GM23338 (cell line): ENCODE data around the gene ZDHHC4. TPM values are rescaled to one million over a fixed set of nuclear protein-coding genes. Genes with fewer than 3 reads are reported as not detected.

Experiments used
- ATAC-seq: fragments of 200-7000 bp; cut with Tn5 transposase; 3 replicates; pipeline ENCODE4 v1.9.1; 2020
- DNase-seq: peaks from one replicate; pipeline ENCODE4 v3.0.0-alpha.2; 2015; ENCODE audit warnings: low spot score
- H2AFZ ChIP-seq: fragments of 200-600 bp; sonication (generic); 2 replicates; pipeline ENCODE4 v1.8.0; 2016; ENCODE audit warnings: antibody characterized with exemption, mild to moderate bottlenecking, moderate library complexity
- H3F3A ChIP-seq: fragments of 200-600 bp; sonication (generic); replicated peaks from 2 replicates; pipeline ENCODE4 v1.8.0; 2017; ENCODE audit warnings: antibody characterized with exemption, mixed run types, low read depth
- H3K27ac ChIP-seq: fragments of 200-600 bp; sonication (generic); 2 replicates; pipeline ENCODE4 v1.6.1; 2016; ENCODE audit warnings: low read depth
- H3K27me3 ChIP-seq: fragments of 200-600 bp; sonication (generic); 2 replicates; pipeline ENCODE4 v1.8.0; 2016; ENCODE audit warnings: mild to moderate bottlenecking, mixed run types, moderate library complexity; ENCODE audit not compliant: insufficient read depth
- H3K36me3 ChIP-seq: fragments of 200-600 bp; sonication (generic); 2 replicates; pipeline ENCODE4 v1.8.0; 2016; ENCODE audit warnings: mild to moderate bottlenecking; ENCODE audit not compliant: insufficient read depth
- H3K4me1 ChIP-seq: fragments of 200-600 bp; sonication (generic); 2 replicates; pipeline ENCODE4 v1.8.0; 2016; ENCODE audit warnings: mild to moderate bottlenecking, moderate library complexity; ENCODE audit not compliant: insufficient read depth
- H3K4me2 ChIP-seq: fragments of 200-600 bp; sonication (generic); 2 replicates; pipeline ENCODE4 v1.7.1; 2017; ENCODE audit warnings: mixed run types
- H3K4me3 ChIP-seq: fragments of 200-600 bp; sonication (generic); 2 replicates; pipeline ENCODE4 v1.6.1; 2016; ENCODE audit warnings: mixed run types
- H3K79me2 ChIP-seq: fragments of 200-600 bp; sonication (generic); replicated peaks from 2 replicates; pipeline ENCODE4 v1.8.0; 2017; ENCODE audit warnings: mild to moderate bottlenecking; ENCODE audit not compliant: insufficient read depth
- H3K9me2 ChIP-seq: fragments of 200-600 bp; sonication (generic); 2 replicates; pipeline ENCODE4 v1.8.0; 2017; ENCODE audit not compliant: insufficient read depth
- H4K20me1 ChIP-seq: fragments of 200-600 bp; sonication (generic); replicated peaks from 2 replicates; pipeline ENCODE4 v1.8.0; 2017; ENCODE audit warnings: mild to moderate bottlenecking; ENCODE audit not compliant: insufficient read depth
- H3K27ac Mint-ChIP-seq: 2 replicates; pipeline ENCODE4 v1.8.0; 2020; ENCODE audit warnings: inconsistent platforms, mild to moderate bottlenecking, moderate library complexity, mixed read lengths
- H3K27me3 Mint-ChIP-seq: 3 replicates; pipeline ENCODE4 v1.8.0; 2022; ENCODE audit warnings: low read depth, mild to moderate bottlenecking, moderate library complexity, mixed read lengths, inconsistent platforms; ENCODE audit not compliant: insufficient read depth, poor library complexity
- H3K36me3 Mint-ChIP-seq: 3 replicates; pipeline ENCODE4 v1.8.0; 2021; ENCODE audit warnings: low read depth, mild to moderate bottlenecking, inconsistent platforms, moderate library complexity, mixed read lengths
- H3K4me1 Mint-ChIP-seq: 3 replicates; pipeline ENCODE4 v1.8.0; 2020; ENCODE audit warnings: mild to moderate bottlenecking, inconsistent platforms, mixed read lengths
- H3K4me3 Mint-ChIP-seq: 3 replicates; pipeline ENCODE4 v1.8.0; 2021; ENCODE audit warnings: moderate library complexity, mild to moderate bottlenecking, inconsistent platforms, mixed read lengths
- H3K9me3 Mint-ChIP-seq: 3 replicates; pipeline ENCODE4 v1.8.0; 2020; ENCODE audit warnings: moderate library complexity, mild to moderate bottlenecking, inconsistent platforms, mixed read lengths
- CREB1 ChIP-seq: fragments of 250-450 bp; sonication (Bioruptor Pico); IDR thresholded peaks from 2 replicates; pipeline ENCODE4 v1.5.0; 2020; ENCODE audit warnings: low read depth, mild to moderate bottlenecking, moderate library complexity
- CTCF ChIP-seq, 2 experiments: fragments of 200-600 bp in 1 of 2; sonication (generic) in 1 of 2; conservative IDR thresholded peaks; 2 replicates each; pipeline versions ENCODE4 v1.5.1 to v1.6.1; 2016 to 2017; ENCODE audit warnings: antibody characterized with exemption in 2 of 2, low read depth in 2 of 2, mild to moderate bottlenecking in 2 of 2, moderate library complexity in 1 of 2
- EZH2 ChIP-seq: fragments of 200-600 bp; sonication (generic); IDR thresholded peaks from one replicate; pipeline ENCODE4 v1.8.0; 2017; ENCODE audit warnings: antibody characterized with exemption, mild to moderate bottlenecking, low read depth; ENCODE audit not compliant: unreplicated experiment
- EZH2phosphoT487 ChIP-seq: fragments of 200-600 bp; sonication (generic); IDR thresholded peaks from one replicate; pipeline ENCODE4 v1.8.1; 2018; ENCODE audit warnings: antibody characterized with exemption; ENCODE audit not compliant: unreplicated experiment
- JUNB ChIP-seq: IDR thresholded peaks from one replicate; pipeline ENCODE4 v1.6.1; 2016; ENCODE audit warnings: antibody characterized with exemption; ENCODE audit not compliant: unreplicated experiment
- NANOG ChIP-seq: IDR thresholded peaks from 2 replicates; pipeline ENCODE4 v1.6.1; 2016; ENCODE audit warnings: antibody characterized with exemption, borderline replicate concordance
- POLR2AphosphoS5 ChIP-seq: IDR thresholded peaks from 2 replicates; pipeline ENCODE4 v1.6.1; 2016; ENCODE audit warnings: antibody characterized with exemption, low read depth
- REST ChIP-seq: IDR thresholded peaks from one replicate; pipeline ENCODE4 v1.6.1; 2018; ENCODE audit warnings: antibody characterized with exemption; ENCODE audit not compliant: unreplicated experiment
- STAT1 ChIP-seq: IDR thresholded peaks from one replicate; pipeline ENCODE4 v1.6.1; 2016; ENCODE audit warnings: antibody characterized with exemption; ENCODE audit not compliant: unreplicated experiment
- ZNF114 ChIP-seq: fragments of 250-450 bp; sonication (Bioruptor Pico); IDR thresholded peaks from 2 replicates; pipeline ENCODE4 v1.5.0; 2020; ENCODE audit warnings: mild to moderate bottlenecking, moderate library complexity
- ZNF331 ChIP-seq: fragments of 250-450 bp; sonication (Bioruptor Pico); IDR thresholded peaks from 2 replicates; pipeline ENCODE4 v1.5.0; 2020; ENCODE audit warnings: low read depth, mild to moderate bottlenecking, moderate library complexity
- polyA plus RNA-seq: library from polyadenylated mRNA; unstranded; fragments of >200 nt; fragmentation: Nextera tagmentation; extraction: Ambion mirVana; gene quantifications from 2 replicates; pipeline ENCODE4 v1.2.1, GENCODE V29; 2016
- total RNA-seq: library from RNA; depleted of rRNA; stranded (reverse); fragments of >200 nt; shearing (Covaris generic); gene quantifications from 2 replicates; pipeline ENCODE4 v1.2.3, GENCODE V29; 2014

ZDHHC4 gene
- total and polyA plus RNA-seq, 2 experiments from 2014 or later, result 31.2 to 58.9 TPM

GRCh38 chr7:6614953-6615722 lies 37.9 kb downstream of the ZDHHC4 start, which contains the start of gene ZNF853:
Gene ZNF853, plus strand, starts transcription at chr7:6615610. Its CDS starts 565 bp downstream, at chr7:6616175.
- Mint-ChIP-seq H3K27me3 (peaks cover 18% of the 10 kb centered on the region), H3K9me3 (no peaks in the 10 kb centered on the region; the same call in 2 of the 3 replicates), H3K4me3 (peak within 1 kb of the TSS; percentile 79), H3K4me1 (peaks cover 14% of the 10 kb centered on the region), H3K27ac (no peak within 1 kb of the TSS), H3K36me3 (peaks cover 9% of the 10 kb centered on the region)
- Histone ChIP-seq H4K20me1 (no peaks in the 10 kb centered on the region), H3K36me3 (no peaks in the 10 kb centered on the region), H2AFZ (peak within 1 kb of the TSS; percentile 94; the same call in 1 of the 2 replicates), H3F3A (no peaks in the 10 kb centered on the region), H3K9me2 (no peaks in the 10 kb centered on the region), H3K4me2 (peak within 1 kb of the TSS; percentile 87), H3K4me3 (peak within 1 kb of the TSS; percentile 83), H3K4me1 (peaks cover 13% of the 10 kb centered on the region), H3K27ac (no peak within 1 kb of the TSS), H3K27me3 (no peaks in the 10 kb centered on the region), H3K79me2 (no peaks in the 10 kb centered on the region)
- DNase-seq (peak; percentile 64), ATAC-seq (peak; percentile 73)
- TF ChIP-seq STAT1, result no peak
- no peak for TF ChIP-seq JUNB
- TF ChIP-seq EZH2phosphoT487, result no peak
- no peak for TF ChIP-seq ZNF114 (CRISPR knock-in tag)
- TF ChIP-seq NANOG, result no peak
- no peak for TF ChIP-seq REST
- TF ChIP-seq EZH2, result no peak
- no peak; the same call in 1 of the 2 replicates for TF ChIP-seq POLR2AphosphoS5
- no peak for TF ChIP-seq CTCF (conservative IDR thresholded peaks at IDR 0.05; ENCODE audit: low read depth in 2 of 2)
- no peak for TF ChIP-seq CREB1
- TF ChIP-seq ZNF331 (CRISPR knock-in tag), result no peak
